GM21515 (cell line): Measurements from ENCODE around the gene ERAL1.
"Not testable (repeated sequence)": the region's sequence is repeated elsewhere in the genome, so short reads cannot be mapped to it uniquely, and the experiment has no call there.

Experiments
- ATAC-seq: cut with Tn5 transposase; IDR thresholded peaks from one replicate; pipeline ENCODE4 v1.9.1; 2021; ENCODE audit not compliant: unreplicated experiment

Gene ERAL1

GRCh38 chr17:28849281-28849680 lies 5.5 kb upstream of the ERAL1 start:
- no peak for ATAC-seq

GRCh38 chr17:28853295-28853694 lies 1.5 kb upstream of the ERAL1 start:
- ATAC-seq: no peak

GRCh38 chr17:28855336-28855679 lies 492 bp downstream of the ERAL1 start:
- no peak for ATAC-seq

GRCh38 chr17:28856028-28856574 lies 1.3 kb downstream of the ERAL1 start:
- ATAC-seq: no peak

- ATAC-seq: no peak
These were observed 3.3 kb downstream of the ERAL1 start for GRCh38 chr17:28857905-28858800.

- no peak for ATAC-seq
These were observed 4.1 kb downstream of the ERAL1 start for GRCh38 chr17:28858801-28859355.

GRCh38 chr17:28860363-28860808 lies 5.6 kb downstream of the ERAL1 start:
- ATAC-seq: no peak

- no peak for ATAC-seq
These were observed 6.8 kb downstream of the ERAL1 start for GRCh38 chr17:28861393-28862203.

- ATAC-seq: no peak
These were observed 7.7 kb downstream of the ERAL1 start for GRCh38 chr17:28862561-28862960.

GRCh38 chr17:28863953-28864352 lies 9.1 kb downstream of the ERAL1 start:
- ATAC-seq: no peak

GRCh38 chr17:28864991-28865849 lies 10.4 kb downstream of the ERAL1 start:
- ATAC-seq: no peak

GRCh38 chr17:28865946-28866752 lies 11.3 kb downstream of the ERAL1 start:
- ATAC-seq: no peak

- no peak for ATAC-seq
These were observed 12.5 kb downstream of the ERAL1 start for GRCh38 chr17:28867276-28867675.

- peak; percentile 83 for ATAC-seq
These were observed 16.3 kb downstream of the ERAL1 start for GRCh38 chr17:28871056-28871579.

GRCh38 chr17:28873839-28874238 lies 19.0 kb downstream of the ERAL1 start:
- no peak for ATAC-seq

GRCh38 chr17:28874750-28875149 lies 19.9 kb downstream of the ERAL1 start:
- ATAC-seq: no peak

- ATAC-seq: no peak
These were observed 21.2 kb downstream of the ERAL1 start for GRCh38 chr17:28875848-28876550.

GRCh38 chr17:28877150-28877711 lies 22.4 kb downstream of the ERAL1 start:
- ATAC-seq: not testable (repeated sequence)
